Ishikawa (cell line): ENCODE measurements around the gene IKZF1.

Source experiments
- CEBPB ChIP-seq: IDR thresholded peaks from 2 replicates; pipeline ENCODE4 v1.6.1; 2012
- CREB1 ChIP-seq: IDR thresholded peaks from 2 replicates; pipeline ENCODE4 v1.6.1; 2012; ENCODE audit warnings: low read depth
- EGR1 ChIP-seq: IDR thresholded peaks from 2 replicates; pipeline ENCODE4 v1.6.1; 2012
- EP300 ChIP-seq: IDR thresholded peaks from 2 replicates; pipeline ENCODE4 v1.6.1; 2012; ENCODE audit warnings: borderline replicate concordance
- FOXM1 ChIP-seq: IDR thresholded peaks from 2 replicates; pipeline ENCODE4 v1.6.1; 2012; ENCODE audit warnings: low read depth, borderline replicate concordance
- RAD21 ChIP-seq: IDR thresholded peaks from 2 replicates; pipeline ENCODE4 v1.6.1; 2012; ENCODE audit warnings: low read depth
- REST ChIP-seq: IDR thresholded peaks from 2 replicates; pipeline ENCODE4 v1.6.1; 2012; ENCODE audit warnings: low read depth, mild to moderate bottlenecking
- TAF1 ChIP-seq: IDR thresholded peaks from 2 replicates; pipeline ENCODE4 v1.6.1; 2012; ENCODE audit warnings: low read depth, mild to moderate bottlenecking
- USF1 ChIP-seq: IDR thresholded peaks from 2 replicates; pipeline ENCODE4 v1.6.1; 2012
- YY1 ChIP-seq: IDR thresholded peaks from 2 replicates; pipeline ENCODE4 v1.6.1; 2012; ENCODE audit warnings: low read depth
- TF ChIP-seq, protein P1 (sequence below): IDR thresholded peaks from 2 replicates; pipeline ENCODE4 v1.6.1; 2012

GRCh38 chr7:50379539-50379938, 75.0 kb downstream of the IKZF1 start:
- no peak for TF ChIP-seq EP300
- no peak for TF ChIP-seq TAF1
- no peak for TF ChIP-seq CEBPB
- TF ChIP-seq RAD21: no peak
- TF ChIP-seq REST: no peak
- TF ChIP-seq, protein P1, sequence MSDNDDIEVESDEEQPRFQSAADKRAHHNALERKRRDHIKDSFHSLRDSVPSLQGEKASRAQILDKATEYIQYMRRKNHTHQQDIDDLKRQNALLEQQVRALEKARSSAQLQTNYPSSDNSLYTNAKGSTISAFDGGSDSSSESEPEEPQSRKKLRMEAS: no peak
- TF ChIP-seq EGR1: no peak
- TF ChIP-seq YY1: no peak
- TF ChIP-seq CREB1: no peak
- TF ChIP-seq FOXM1: no peak
- no peak for TF ChIP-seq USF1
